ENCODE data around the gene IL31.

- TF ChIP-seq EZH2 (optimal IDR thresholded peaks at IDR 0.05; ENCODE audit: low read depth, low read length) (no peak), CTCF (IDR thresholded peaks at IDR 0.05; ENCODE audit: low read length) (no peak), EZH2phosphoT487 (IDR thresholded peaks at IDR 0.05; ENCODE audit: low read length) (no peak)
Observed at GRCh38 chr12:122145505-122146330, 28.3 kb downstream of the IL31 start.
